Sigmoid colon (tissue), 3 donors: ENCODE measurements around the gene MAP2K2.

Experiments
- CTCF ChIP-seq, 4 experiments: fragments of 450-650 bp in 3 of 4; fragments of 200-600 bp in 1 of 4; IDR thresholded peaks; one replicate each; pipeline ENCODE4 v1.5.1; 2016 to 2019; ENCODE audit warnings: antibody characterized with exemption in 4 of 4, mild to moderate bottlenecking in 3 of 4, moderate library complexity in 2 of 4
- POLR2A ChIP-seq, 2 donors: fragments of 450-650 bp; IDR thresholded peaks; one replicate each; pipeline ENCODE4 v1.6.1; 2016; ENCODE audit warnings: antibody characterized with exemption in 2 of 2, mild to moderate bottlenecking in 2 of 2, moderate library complexity in 2 of 2

- TF ChIP-seq POLR2A (IDR thresholded peaks at IDR 0.05) (no peak), CTCF (IDR thresholded peaks at IDR 0.05) (no peak)
Observed at GRCh38 chr19:4094291-4094690, 29.6 kb downstream of the MAP2K2 start.
